Measurements from ENCODE around the gene PPP2R5C. TPM values are rescaled to one million over a fixed set of nuclear protein-coding genes. Genes with fewer than 3 reads are reported as not detected.

PPP2R5C gene
- total RNA-seq, 1 donor from 2014 or later, result 227 TPM

DNA sequence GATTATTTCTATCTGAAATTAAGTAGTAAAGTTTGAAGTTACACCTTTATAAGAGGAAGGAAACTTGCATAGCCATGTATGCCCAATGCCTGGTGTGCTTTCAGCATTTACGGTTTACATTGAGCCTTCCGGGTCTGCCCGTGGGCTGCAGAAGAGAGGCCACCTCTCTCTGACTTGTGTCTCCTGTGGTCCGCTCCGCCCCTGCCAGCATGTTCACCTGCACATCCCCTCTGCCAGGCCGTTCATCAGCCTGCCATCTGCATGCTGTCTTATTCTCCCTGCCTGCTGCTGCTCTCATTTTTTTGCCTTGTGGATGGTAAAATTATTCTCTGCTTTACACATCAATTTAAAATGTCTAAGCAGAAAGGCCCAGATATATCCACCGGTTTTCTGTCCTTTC, 161.4 kb downstream of the PPP2R5C start:
- Mint-ChIP-seq H3K4me1 (no peaks in the 10 kb centered on the region), H3K27ac (no peak overlapping the region), H3K4me3 (no peak overlapping the region), H3K27me3 (no peaks in the 10 kb centered on the region), H3K9me3 (no peaks in the 10 kb centered on the region), H3K36me3 (ENCODE audit: low read depth) (peaks cover 50% of the 10 kb centered on the region)
- DNase-seq, result no peak
- intact Hi-C loops (cut with micrococcal nuclease), result no loop called here
- TF ChIP-seq, protein P1, sequence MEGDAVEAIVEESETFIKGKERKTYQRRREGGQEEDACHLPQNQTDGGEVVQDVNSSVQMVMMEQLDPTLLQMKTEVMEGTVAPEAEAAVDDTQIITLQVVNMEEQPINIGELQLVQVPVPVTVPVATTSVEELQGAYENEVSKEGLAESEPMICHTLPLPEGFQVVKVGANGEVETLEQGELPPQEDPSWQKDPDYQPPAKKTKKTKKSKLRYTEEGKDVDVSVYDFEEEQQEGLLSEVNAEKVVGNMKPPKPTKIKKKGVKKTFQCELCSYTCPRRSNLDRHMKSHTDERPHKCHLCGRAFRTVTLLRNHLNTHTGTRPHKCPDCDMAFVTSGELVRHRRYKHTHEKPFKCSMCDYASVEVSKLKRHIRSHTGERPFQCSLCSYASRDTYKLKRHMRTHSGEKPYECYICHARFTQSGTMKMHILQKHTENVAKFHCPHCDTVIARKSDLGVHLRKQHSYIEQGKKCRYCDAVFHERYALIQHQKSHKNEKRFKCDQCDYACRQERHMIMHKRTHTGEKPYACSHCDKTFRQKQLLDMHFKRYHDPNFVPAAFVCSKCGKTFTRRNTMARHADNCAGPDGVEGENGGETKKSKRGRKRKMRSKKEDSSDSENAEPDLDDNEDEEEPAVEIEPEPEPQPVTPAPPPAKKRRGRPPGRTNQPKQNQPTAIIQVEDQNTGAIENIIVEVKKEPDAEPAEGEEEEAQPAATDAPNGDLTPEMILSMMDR (IDR thresholded peaks at IDR 0.05), result no peak
- CTCF ChIA-PET, result no interaction called here
- no peak for ATAC-seq (ENCODE audit: low read depth)
- POLR2A ChIA-PET, result interaction anchor here (0.7 kb wide), 1 partner anchor 25 kb away, joined by 3 read pairs; no protein-coding TSS in a partner anchor

DNA sequence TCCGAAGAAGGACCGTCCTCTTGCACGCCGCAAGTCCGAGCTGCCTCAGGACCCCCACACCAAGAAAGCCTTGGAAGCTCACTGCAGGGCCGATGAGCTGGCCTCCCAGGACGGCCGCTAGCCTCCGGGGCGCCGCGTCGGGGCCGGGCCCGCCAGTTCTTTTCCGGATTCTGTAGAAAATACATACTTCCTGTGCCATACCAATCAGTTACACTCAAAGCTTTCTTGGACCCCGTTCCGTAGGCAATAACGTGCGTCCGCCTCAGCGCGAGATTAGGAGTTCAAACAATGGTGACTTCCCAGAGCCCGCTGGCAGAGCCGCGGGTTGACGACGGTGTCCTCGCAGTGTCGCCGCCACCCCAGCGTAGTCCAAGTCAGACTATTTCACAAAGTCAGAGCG, 163.6 kb downstream of the PPP2R5C start:
- TF ChIP-seq, protein P1 (IDR thresholded peaks at IDR 0.05), result no peak
- ChIA-PET POLR2A (interaction anchor here (1.1 kb wide), 1 partner anchor 153 kb away, joined by 4 read pairs; no protein-coding TSS in a partner anchor), CTCF (no interaction called here)
- DNase-seq, result no peak
- peaks cover 48% of the 10 kb centered on the region for H3K36me3 Mint-ChIP-seq (ENCODE audit: low read depth)
- intact Hi-C loops (cut with micrococcal nuclease), result no loop called here
- H3K4me1 Mint-ChIP-seq, result no peaks in the 10 kb centered on the region
- H3K9me3 Mint-ChIP-seq, result no peaks in the 10 kb centered on the region
- no peaks in the 10 kb centered on the region for H3K27me3 Mint-ChIP-seq
- no peak overlapping the region for H3K4me3 Mint-ChIP-seq
- no peak for ATAC-seq (ENCODE audit: low read depth)
- no peak overlapping the region for H3K27ac Mint-ChIP-seq

DNA sequence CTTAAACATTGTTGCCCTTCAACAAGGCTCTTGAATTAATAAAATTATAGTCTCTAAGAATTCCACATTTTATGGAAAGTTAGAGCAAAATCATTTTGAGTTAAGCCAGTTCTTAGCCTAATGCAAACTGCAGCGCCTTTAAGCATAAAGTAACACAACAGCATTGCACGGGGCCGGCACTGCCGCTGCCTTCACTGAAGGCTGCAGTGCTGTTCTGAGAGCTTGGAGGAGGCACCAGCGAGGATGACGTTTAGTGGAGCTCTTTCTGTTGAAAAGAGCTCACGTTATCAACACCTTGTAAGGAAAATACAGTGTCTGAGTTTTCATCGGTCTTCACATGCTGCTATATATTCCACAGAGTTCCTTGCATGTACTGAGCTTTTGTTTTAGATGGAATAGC, 164.6 kb downstream of the PPP2R5C start:
- Mint-ChIP-seq H3K9me3 (no peaks in the 10 kb centered on the region), H3K36me3 (ENCODE audit: low read depth) (peaks cover 42% of the 10 kb centered on the region), H3K4me1 (no peaks in the 10 kb centered on the region), H3K27me3 (no peaks in the 10 kb centered on the region), H3K27ac (no peak overlapping the region), H3K4me3 (no peak overlapping the region)
- TF ChIP-seq, protein P1 (IDR thresholded peaks at IDR 0.05), result no peak
- no peak for DNase-seq
- intact Hi-C loops (cut with micrococcal nuclease), result no loop called here
- ChIA-PET POLR2A (no interaction called here), CTCF (no interaction called here)
- no peak for ATAC-seq (ENCODE audit: low read depth)

DNA sequence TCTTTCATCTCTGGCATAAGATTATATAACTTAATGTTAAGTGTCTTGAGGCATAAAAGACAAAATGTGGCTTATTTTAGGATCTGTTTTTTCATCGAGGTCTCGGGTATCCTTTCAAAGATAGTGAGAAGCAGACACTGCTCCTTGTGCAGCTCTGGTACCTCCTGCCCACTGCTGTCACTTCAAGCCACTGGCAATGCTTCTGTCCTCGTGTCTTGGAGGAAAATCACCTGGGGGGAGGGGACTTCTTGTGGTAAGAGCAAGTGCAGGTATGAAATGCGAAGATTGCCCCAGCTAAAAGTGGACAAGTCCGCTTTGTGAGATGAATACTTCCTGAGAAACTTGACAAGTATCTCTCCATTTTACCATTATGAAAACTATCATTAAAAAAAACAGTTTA, 165.1 kb downstream of the PPP2R5C start:
- Mint-ChIP-seq H3K36me3 (ENCODE audit: low read depth) (peaks cover 36% of the 10 kb centered on the region), H3K9me3 (no peaks in the 10 kb centered on the region), H3K4me3 (no peak overlapping the region), H3K27me3 (no peaks in the 10 kb centered on the region), H3K4me1 (no peaks in the 10 kb centered on the region), H3K27ac (no peak overlapping the region)
- CTCF ChIA-PET, result no interaction called here
- DNase-seq, result no peak
- no peak for ATAC-seq (ENCODE audit: low read depth)
- TF ChIP-seq, protein P1 (IDR thresholded peaks at IDR 0.05), result no peak
- POLR2A ChIA-PET, result no interaction called here
- intact Hi-C loops (cut with micrococcal nuclease), result no loop called here

DNA sequence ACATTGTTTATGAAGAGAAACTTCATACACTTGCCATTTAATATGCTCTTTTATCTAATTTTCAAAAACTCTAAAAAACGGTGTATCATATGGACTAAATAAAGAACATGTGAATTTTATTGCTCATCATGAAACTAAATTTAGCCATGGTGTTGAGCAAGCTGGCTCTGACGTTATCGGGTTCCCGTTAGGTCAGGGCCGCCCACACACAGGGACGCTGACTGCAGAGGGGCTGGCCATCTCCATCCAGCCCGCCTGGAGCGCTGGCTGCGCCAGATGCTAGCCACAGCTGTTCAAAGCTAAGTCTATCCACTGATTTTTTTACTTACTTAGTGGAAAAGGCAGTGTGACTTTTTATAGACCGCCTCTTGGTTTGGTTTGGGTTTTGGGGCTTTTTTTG, 166.3 kb downstream of the PPP2R5C start:
- ChIA-PET CTCF (no interaction called here), POLR2A (no interaction called here)
- intact Hi-C loops (cut with micrococcal nuclease), result no loop called here
- TF ChIP-seq, protein P1 (IDR thresholded peaks at IDR 0.05), result no peak
- Mint-ChIP-seq H3K9me3 (no peaks in the 10 kb centered on the region), H3K4me3 (no peak overlapping the region), H3K36me3 (ENCODE audit: low read depth) (peaks cover 30% of the 10 kb centered on the region), H3K27me3 (no peaks in the 10 kb centered on the region), H3K4me1 (no peaks in the 10 kb centered on the region), H3K27ac (no peak overlapping the region)
- no peak for ATAC-seq (ENCODE audit: low read depth)
- no peak for DNase-seq

All from activated B cell treated with CpG ODN at 0.5 μM for 24 hours (primary cell).